H1 (cell line): ENCODE measurements around the gene CD248. TPM values are rescaled to one million over a fixed set of nuclear protein-coding genes. Genes with fewer than 3 reads are reported as not detected.
A peak's percentile ranks its signal among the peaks of the same experiment; 100 is the strongest.

ENCODE experiments used
- CTCF ChIA-PET: fragments of 300-600 bp; sonication (Branson Sonifier 250); formaldehyde crosslinking; loops from one replicate; lab custom pipeline; 2021; ENCODE audit not compliant: partially characterized antibody; lab: Charles Lee
- POLR2A ChIA-PET: fragments of 300-600 bp; sonication (Branson Sonifier 250); formaldehyde crosslinking; loops from one replicate; lab custom pipeline; 2021; ENCODE audit warnings: inconsistent platforms; ENCODE audit not compliant: partially characterized antibody; lab: Charles Lee
- DNase-seq, 2 experiments: peaks; one replicate each; pipeline versions ENCODE4 v3.0.0 to v3.0.0-alpha.2; 2010 to 2022; ENCODE audit warnings: low spot score in 2 of 2, low read depth in 1 of 2, mixed read lengths in 1 of 2
- FAIRE-seq: peaks from 2 replicates; lab custom pipeline; 2011; peaks lifted over from hg19 to GRCh38; lab: Jason Lieb, UNC
- H2AFZ ChIP-seq: 2 replicates; pipeline ENCODE4 v1.8.1; 2012; ENCODE audit warnings: low read length, inconsistent platforms
- H2AK5ac ChIP-seq: 2 replicates; pipeline ENCODE4 v1.6.1; 2013; ENCODE audit warnings: low read depth, low read length
- H2BK120ac ChIP-seq: replicated peaks from 2 replicates; pipeline ENCODE3; 2013; ENCODE audit warnings: low read depth, low read length, inconsistent platforms
- H2BK12ac ChIP-seq: 2 replicates; pipeline ENCODE4 v1.6.1; 2013; ENCODE audit warnings: low read depth, low read length
- H2BK15ac ChIP-seq: 2 replicates; pipeline ENCODE4 v1.6.1; 2013; ENCODE audit warnings: low read length
- H2BK20ac ChIP-seq: 2 replicates; pipeline ENCODE4 v1.6.1; 2013; ENCODE audit warnings: low read length
- H2BK5ac ChIP-seq: 2 replicates; pipeline ENCODE4 v1.6.1; 2013; ENCODE audit warnings: low read depth, low read length
- H3K14ac ChIP-seq: 2 replicates; pipeline ENCODE4 v1.6.1; 2013; ENCODE audit warnings: inconsistent platforms; ENCODE audit not compliant: insufficient read length
- H3K18ac ChIP-seq: 2 replicates; pipeline ENCODE4 v1.6.1; 2013; ENCODE audit warnings: low read length; ENCODE audit errors: extremely low read depth
- H3K23ac ChIP-seq: 2 replicates; pipeline ENCODE4 v1.6.1; 2013; ENCODE audit warnings: inconsistent platforms; ENCODE audit not compliant: insufficient read length
- H3K23me2 ChIP-seq: 2 replicates; pipeline ENCODE4 v1.6.1; 2013; ENCODE audit warnings: low read depth, low read length
- H3K27ac ChIP-seq: 2 replicates; pipeline ENCODE4 v1.6.1; 2011; ENCODE audit warnings: low read depth, low read length, inconsistent platforms
- H3K27me3 ChIP-seq, 4 experiments: replicated peaks in 1 of 4; 1 replicate in 1 of 4; 2 replicates in 3 of 4; pipeline versions ENCODE4 v1.6.1 to v1.8.1; 2011 to 2013; ENCODE audit warnings: low read length in 3 of 4, mild to moderate bottlenecking in 3 of 4, inconsistent platforms in 2 of 4, mixed read lengths in 2 of 4, moderate library complexity in 1 of 4; ENCODE audit not compliant: control insufficient read depth in 3 of 4, insufficient read depth in 3 of 4; ENCODE audit errors: extremely low read depth in 1 of 4
- H3K36me3 ChIP-seq, 4 experiments: 2 replicates each; pipeline versions ENCODE4 v1.6.1 to v1.8.1; 2011 to 2013; ENCODE audit warnings: mild to moderate bottlenecking in 4 of 4, low read length in 3 of 4, moderate library complexity in 2 of 4, control low read depth in 1 of 4, inconsistent platforms in 1 of 4; ENCODE audit not compliant: insufficient read depth in 4 of 4, control insufficient read depth in 2 of 4
- H3K4ac ChIP-seq: replicated peaks from 2 replicates; pipeline ENCODE3; 2013; ENCODE audit warnings: low read length, low read depth, mixed read lengths, inconsistent platforms; ENCODE audit not compliant: insufficient read length
- H3K4me1 ChIP-seq, 4 experiments: replicated peaks in 1 of 4; 1 replicate in 1 of 4; 2 replicates in 3 of 4; pipeline versions ENCODE4 v1.6.1 to v1.8.1; 2011 to 2013; ENCODE audit warnings: low read length in 3 of 4, inconsistent platforms in 2 of 4, mixed read lengths in 1 of 4; ENCODE audit not compliant: insufficient read depth in 4 of 4, control insufficient read depth in 3 of 4
- H3K4me2 ChIP-seq, 2 experiments: 2 replicates each; pipeline versions ENCODE4 v1.6.1 to v1.8.1; 2011 to 2013; ENCODE audit warnings: low read depth in 2 of 2, low read length in 2 of 2, control low read depth in 1 of 2, inconsistent platforms in 1 of 2, mild to moderate bottlenecking in 1 of 2; ENCODE audit not compliant: insufficient read depth in 1 of 2
- H3K4me3 ChIP-seq, 4 experiments: fragments of 200-600, 300-600 bp in 1 of 4; sonication (generic), shearing (Covaris generic), sonication (Bioruptor Twin) in 1 of 4; 2 replicates each; pipeline versions ENCODE4 v1.5.1 to v1.8.1; 2011 to 2016; ENCODE audit warnings: low read length in 4 of 4, low read depth in 3 of 4, control low read depth in 2 of 4, inconsistent platforms in 2 of 4, mild to moderate bottlenecking in 2 of 4, mixed read lengths in 1 of 4, moderate library complexity in 1 of 4; ENCODE audit not compliant: insufficient read depth in 2 of 4; ENCODE audit errors: extremely low read depth in 1 of 4
- H3K56ac ChIP-seq: replicated peaks from 2 replicates; pipeline ENCODE3; 2013; ENCODE audit warnings: low read depth, mild to moderate bottlenecking, mixed read lengths, low read length, inconsistent platforms; ENCODE audit not compliant: insufficient read length
- H3K79me1 ChIP-seq: 2 replicates; pipeline ENCODE4 v1.6.1; 2013; ENCODE audit warnings: low read depth, low read length, control low read depth
- H3K79me2 ChIP-seq, 2 experiments: 2 replicates each; pipeline versions ENCODE4 v1.6.1 to v1.8.1; 2012 to 2013; ENCODE audit warnings: low read length in 2 of 2, mild to moderate bottlenecking in 2 of 2, inconsistent platforms in 1 of 2; ENCODE audit not compliant: insufficient read depth in 2 of 2, control insufficient read depth in 1 of 2
- H3K9ac ChIP-seq, 4 experiments: replicated peaks in 1 of 4; 1 replicate in 1 of 4; 2 replicates in 3 of 4; pipeline versions ENCODE4 v1.6.1 to v1.8.1; 2011 to 2013; ENCODE audit warnings: low read depth in 3 of 4, low read length in 3 of 4, control low read depth in 2 of 4, mild to moderate bottlenecking in 2 of 4, moderate library complexity in 2 of 4, inconsistent platforms in 1 of 4; ENCODE audit errors: extremely low read depth in 1 of 4
- H3K9me3 ChIP-seq, 2 experiments: 2 replicates each; pipeline versions ENCODE4 v1.6.1 to v1.8.1; 2012 to 2013; ENCODE audit warnings: mild to moderate bottlenecking in 2 of 2, moderate library complexity in 2 of 2, control low read depth in 1 of 2, inconsistent platforms in 1 of 2, low read depth in 1 of 2, low read length in 1 of 2, mixed read lengths in 1 of 2; ENCODE audit not compliant: insufficient read depth in 2 of 2
- H4K20me1 ChIP-seq, 2 experiments: replicated peaks in 1 of 2; 2 replicates each; pipeline versions ENCODE3 to v1.8.1; 2011 to 2013; ENCODE audit warnings: inconsistent platforms in 2 of 2, low read length in 2 of 2, mild to moderate bottlenecking in 1 of 2; ENCODE audit not compliant: insufficient read depth in 2 of 2, control insufficient read depth in 1 of 2
- H4K5ac ChIP-seq: 2 replicates; pipeline ENCODE4 v1.6.1; 2013; ENCODE audit warnings: low read length, low read depth, mixed read lengths, inconsistent platforms; ENCODE audit not compliant: insufficient read length
- H4K8ac ChIP-seq: 2 replicates; pipeline ENCODE4 v1.8.0; 2013; ENCODE audit warnings: mild to moderate bottlenecking, moderate library complexity, low read length, inconsistent platforms; ENCODE audit not compliant: insufficient read depth; ENCODE audit errors: extremely low read depth
- H4K91ac ChIP-seq: replicated peaks from 2 replicates; pipeline ENCODE3; 2013; ENCODE audit warnings: low read length, mixed read lengths, inconsistent platforms; ENCODE audit not compliant: insufficient read length
- EZH2 ChIP-seq: fragments of 200-600 bp; sonication (generic); IDR thresholded peaks from 2 replicates; pipeline ENCODE4 v1.7.1; 2012; ENCODE audit warnings: low read depth, mild to moderate bottlenecking, moderate library complexity, low read length, inconsistent platforms; ENCODE audit not compliant: severe bottlenecking
- GTF2F1 ChIP-seq: IDR thresholded peaks from 2 replicates; pipeline ENCODE4 v1.6.1; 2012; ENCODE audit warnings: low read depth, low read length, improper control_type of control experiment, borderline replicate concordance
- RAD21 ChIP-seq, 2 experiments: IDR thresholded peaks in 1 of 2; conservative IDR thresholded peaks in 1 of 2; 2 replicates each; pipeline ENCODE4 v1.6.1; 2011; ENCODE audit warnings: low read depth in 2 of 2, low read length in 2 of 2, improper control_type of control experiment in 1 of 2, inconsistent platforms in 1 of 2, mild to moderate bottlenecking in 1 of 2, moderate library complexity in 1 of 2
- YY1 ChIP-seq: IDR thresholded peaks from 2 replicates; pipeline ENCODE4 v1.6.1; 2011; ENCODE audit warnings: low read depth, mild to moderate bottlenecking, low read length
- WGBS, 2 experiments: shearing (Covaris generic) in 1 of 2; methylation state at CpG; one replicate each; pipeline versions ENCODE4 v1.1.6 to v1.1.7; 2013 to 2015; ENCODE audit warnings: low lambda C conversion rate in 2 of 2, mixed read lengths in 2 of 2, inconsistent platforms in 1 of 2, low coverage in 1 of 2, missing lambda C conversion rate in 1 of 2; ENCODE audit not compliant: insufficient replicate concordance in 2 of 2, insufficient coverage in 1 of 2, insufficient read length in 1 of 2; ENCODE audit errors: extremely low coverage in 1 of 2, missing lambda C conversion rate in 1 of 2; 5-methylcytosine and 5-hydroxymethylcytosine counted together
- polyA plus RNA-seq, 7 experiments: library from polyadenylated mRNA; depleted of rRNA in 3 of 7; stranded (reverse) in 5 of 7; unstranded in 2 of 7; fragments of >200 nt in 5 of 7; fragments of 200-250 nt in 2 of 7; gene quantifications; 1 replicate in 5 of 7; 2 replicates in 1 of 7; 4 replicates in 1 of 7; pipeline versions ENCODE4 v1.2.1 to v1.2.3, GENCODE V29; 2011 to 2013; ENCODE audit warnings: missing spikeins in 2 of 7, mixed read lengths in 2 of 7
- total RNA-seq: library from RNA; stranded (reverse); fragmentation: NEBNext Ultra II Directional; extraction: Animal tissue kit (Norgen Biotek cat#: 25700); gene quantifications from 2 replicates; pipeline ENCODE4 v1.2.1, GENCODE V29; 2021

CD248 gene
- total and polyA plus RNA-seq, 2 of the 8 experiments (the other 6 are each of a cell fraction or from before 2014, with no cell fraction given): 2.7 to 3.9 TPM

- Histone ChIP-seq H3K27me3 (peaks cover 0 to 7% (median 5%) of the 10 kb centered on the region in 4 experiments; a peak in 3 of 7 replicates), H3K79me1 (no peaks in the 10 kb centered on the region), H3K4me3 (no peak overlapping the region), H2BK20ac (no peak overlapping the region), H3K36me3 (no peaks in the 10 kb centered on the region), H2BK120ac (no peak overlapping the region), H4K8ac (no peak overlapping the region), H3K27ac (no peak overlapping the region), H2AK5ac (no peak overlapping the region), H3K9me3 (no peaks in the 10 kb centered on the region), H3K79me2 (no peaks in the 10 kb centered on the region), H3K4me1 (peaks cover 5 to 17% (median 10%) of the 10 kb centered on the region in 4 experiments; a peak in 6 of 7 replicates), H2BK5ac (no peak overlapping the region), H3K23ac (no peak overlapping the region), H4K5ac (no peak overlapping the region), H3K14ac (no peak overlapping the region), H4K20me1 (no peaks in the 10 kb centered on the region), H4K91ac (no peak overlapping the region), H2AFZ (no peak overlapping the region), H3K9ac (no peak overlapping the region), H3K18ac (no peak overlapping the region), H2BK12ac (no peak overlapping the region), H3K4me2 (no peak overlapping the region), H3K23me2 (no peaks in the 10 kb centered on the region; the same call in 1 of the 2 replicates), H2BK15ac (no peak overlapping the region), H3K4ac (no peak overlapping the region), H3K56ac (no peak overlapping the region)
- WGBS, 2 experiments: 87% methylated on average over 10 of the region's 10 CpGs; no CpG with 5 or more reads in 1 of the 2 experiments
- TF ChIP-seq YY1 (no peak), GTF2F1 (no peak), RAD21 (IDR thresholded peaks at IDR 0.05 in 1 of 2, conservative IDR thresholded peaks at IDR 0.05 in 1 of 2; ENCODE audit: low read depth in 2 of 2, low read length in 2 of 2) (0 out of 4 replicates have a peak, but pooled peaks of 1 of the 2 experiments have one; percentile 11), EZH2 (no peak)
- ChIA-PET CTCF (interaction anchor here (1.5 to 8.7 kb wide), 2 partner anchors 17 to 50 kb away, joined by 5 to 242 read pairs; partner anchors contain the start of gene CD248), POLR2A (interaction anchor here (0.6 to 8.5 kb wide), 7 partner anchors 9 to 41 kb away, joined by 3 to 61 read pairs (median 7); partner anchors contain the start of genes B4GAT1, BRMS1, CD248 and YIF1A)
- FAIRE-seq (no peak), DNase-seq (no peak)
Observed at GRCh38 chr11:66330931-66331330, 14.1 kb upstream of the CD248 start.
